Measurements from ENCODE around the gene UBE2E2. TPM values are rescaled to one million over a fixed set of nuclear protein-coding genes. Genes with fewer than 3 reads are reported as not detected.

The UBE2E2 gene
- total RNA-seq, 2 experiments from 2014 or later: 16.5 to 23.2 TPM

DNA sequence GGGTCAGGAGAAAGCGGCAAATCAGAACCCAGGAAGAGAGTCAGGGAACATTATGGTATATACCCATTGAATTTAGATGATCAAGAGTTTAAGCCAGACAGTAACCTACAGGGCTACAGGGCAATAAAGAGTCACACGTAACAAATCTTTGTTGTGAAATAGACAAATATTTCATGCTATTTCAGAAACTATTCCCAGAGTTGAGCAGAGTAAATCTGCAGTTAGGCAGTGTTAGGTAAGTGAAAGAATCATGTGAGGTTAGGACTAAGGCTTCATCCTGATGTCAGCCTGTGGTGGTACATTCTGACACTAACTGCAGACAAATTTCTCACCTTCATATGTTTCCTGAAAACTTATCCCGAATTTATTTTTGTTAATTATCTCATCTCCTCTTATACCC is 153.0 kb downstream of the UBE2E2 start:
- ChIA-PET POLR2A (no interaction called here), CTCF (no interaction called here)
- Mint-ChIP-seq H3K36me3 (ENCODE audit: low read depth) (peaks cover 2% of the 10 kb centered on the region), H3K27ac (no peak overlapping the region), H3K9me3 (no peaks in the 10 kb centered on the region), H3K4me3 (no peak overlapping the region), H3K4me1 (ENCODE audit: low read depth) (no peaks in the 10 kb centered on the region), H3K27me3 (no peaks in the 10 kb centered on the region)
- ATAC-seq (no peak), DNase-seq (no peak)
- intact Hi-C loops (cut with micrococcal nuclease): no loop called here
- TF ChIP-seq, protein P1, sequence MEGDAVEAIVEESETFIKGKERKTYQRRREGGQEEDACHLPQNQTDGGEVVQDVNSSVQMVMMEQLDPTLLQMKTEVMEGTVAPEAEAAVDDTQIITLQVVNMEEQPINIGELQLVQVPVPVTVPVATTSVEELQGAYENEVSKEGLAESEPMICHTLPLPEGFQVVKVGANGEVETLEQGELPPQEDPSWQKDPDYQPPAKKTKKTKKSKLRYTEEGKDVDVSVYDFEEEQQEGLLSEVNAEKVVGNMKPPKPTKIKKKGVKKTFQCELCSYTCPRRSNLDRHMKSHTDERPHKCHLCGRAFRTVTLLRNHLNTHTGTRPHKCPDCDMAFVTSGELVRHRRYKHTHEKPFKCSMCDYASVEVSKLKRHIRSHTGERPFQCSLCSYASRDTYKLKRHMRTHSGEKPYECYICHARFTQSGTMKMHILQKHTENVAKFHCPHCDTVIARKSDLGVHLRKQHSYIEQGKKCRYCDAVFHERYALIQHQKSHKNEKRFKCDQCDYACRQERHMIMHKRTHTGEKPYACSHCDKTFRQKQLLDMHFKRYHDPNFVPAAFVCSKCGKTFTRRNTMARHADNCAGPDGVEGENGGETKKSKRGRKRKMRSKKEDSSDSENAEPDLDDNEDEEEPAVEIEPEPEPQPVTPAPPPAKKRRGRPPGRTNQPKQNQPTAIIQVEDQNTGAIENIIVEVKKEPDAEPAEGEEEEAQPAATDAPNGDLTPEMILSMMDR (IDR thresholded peaks at IDR 0.05): no peak

DNA sequence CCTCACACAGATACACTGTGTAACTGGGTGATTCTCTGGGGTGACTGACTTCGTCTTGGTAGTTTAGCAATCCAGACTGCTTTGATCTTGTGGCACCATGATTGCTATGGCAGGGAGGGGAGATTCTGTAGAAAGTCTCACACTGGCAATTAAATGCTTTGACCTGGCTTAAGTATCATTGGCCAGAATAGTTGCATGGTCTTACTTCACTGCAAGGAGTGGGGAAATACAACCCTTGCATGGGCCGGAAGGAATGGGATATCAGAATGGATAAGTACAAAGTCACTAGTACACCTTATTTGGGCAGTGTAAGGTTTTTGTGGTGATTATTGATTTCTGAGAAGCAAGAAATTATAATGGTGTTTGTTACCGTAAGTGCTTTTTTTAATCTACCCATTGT is 153.8 kb downstream of the UBE2E2 start:
- ATAC-seq (no peak), DNase-seq (no peak)
- H3K36me3 Mint-ChIP-seq (ENCODE audit: low read depth): peaks cover 2% of the 10 kb centered on the region
- TF ChIP-seq, protein P1 (IDR thresholded peaks at IDR 0.05): no peak
- H3K27ac Mint-ChIP-seq: no peak overlapping the region
- intact Hi-C loops (cut with micrococcal nuclease): no loop called here
- H3K27me3 Mint-ChIP-seq: no peaks in the 10 kb centered on the region
- ChIA-PET POLR2A (no interaction called here), CTCF (no interaction called here)
- H3K4me1 Mint-ChIP-seq (ENCODE audit: low read depth): no peaks in the 10 kb centered on the region
- H3K4me3 Mint-ChIP-seq: no peak overlapping the region
- no peaks in the 10 kb centered on the region for H3K9me3 Mint-ChIP-seq

DNA sequence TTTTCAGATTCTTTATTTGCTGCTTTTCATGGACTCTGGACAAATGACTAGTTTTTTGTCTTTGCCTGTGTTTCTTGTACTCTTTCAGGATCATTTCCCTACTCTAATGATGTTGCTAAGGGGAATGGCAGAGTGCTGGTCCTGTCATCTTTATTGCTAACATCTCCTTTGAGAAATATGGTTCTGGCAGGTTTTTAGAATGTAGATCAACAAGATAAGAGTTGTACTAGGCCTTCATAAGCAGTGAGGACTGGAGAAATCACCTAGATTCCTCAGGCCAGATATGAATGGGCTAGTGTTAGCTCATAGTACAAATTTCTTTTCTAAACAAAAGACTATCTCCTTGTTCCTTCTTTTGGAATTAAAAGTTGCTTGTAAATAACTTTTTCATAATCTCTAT is 156.0 kb downstream of the UBE2E2 start:
- no peak for DNase-seq
- Mint-ChIP-seq H3K27me3 (no peaks in the 10 kb centered on the region), H3K9me3 (peaks cover 11% of the 10 kb centered on the region), H3K4me1 (ENCODE audit: low read depth) (no peaks in the 10 kb centered on the region), H3K36me3 (ENCODE audit: low read depth) (peaks cover 2% of the 10 kb centered on the region), H3K27ac (no peak overlapping the region), H3K4me3 (no peak overlapping the region)
- no peak for ATAC-seq
- TF ChIP-seq, protein P1 (IDR thresholded peaks at IDR 0.05): no peak
- POLR2A ChIA-PET: no interaction called here
- CTCF ChIA-PET: no interaction called here
- intact Hi-C loops (cut with micrococcal nuclease): no loop called here

DNA sequence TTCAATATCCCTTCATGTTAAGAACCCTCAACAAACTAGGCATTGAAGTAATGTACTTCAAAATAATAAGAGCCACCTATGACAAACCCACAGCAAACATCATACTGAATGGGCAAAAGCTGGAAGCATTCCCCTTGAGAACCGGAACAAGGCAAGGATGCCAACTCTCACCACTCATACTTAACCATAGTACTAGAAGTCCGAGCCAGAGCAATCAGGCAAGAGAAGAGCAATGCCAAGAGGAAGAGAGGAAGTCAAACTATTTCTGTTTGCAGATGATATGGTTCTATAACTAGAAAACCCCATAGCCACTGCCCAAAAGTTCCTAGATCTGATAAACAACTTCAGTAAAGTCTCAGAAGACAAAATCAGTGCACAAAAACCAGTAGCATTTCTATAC is 161.9 kb downstream of the UBE2E2 start:
- TF ChIP-seq, protein P1 (IDR thresholded peaks at IDR 0.05): no peak
- Mint-ChIP-seq H3K27ac (no peak overlapping the region), H3K4me1 (ENCODE audit: low read depth) (no peaks in the 10 kb centered on the region), H3K36me3 (ENCODE audit: low read depth) (no peaks in the 10 kb centered on the region), H3K4me3 (no peak overlapping the region), H3K9me3 (peaks cover 21% of the 10 kb centered on the region), H3K27me3 (no peaks in the 10 kb centered on the region)
- ChIA-PET CTCF (interaction anchor here (0.7 kb wide), 1 partner anchor 27 kb away, joined by 3 read pairs; no protein-coding TSS in a partner anchor), POLR2A (no interaction called here)
- ATAC-seq: no peak
- intact Hi-C loops (cut with micrococcal nuclease): no loop called here
- DNase-seq: no peak

DNA sequence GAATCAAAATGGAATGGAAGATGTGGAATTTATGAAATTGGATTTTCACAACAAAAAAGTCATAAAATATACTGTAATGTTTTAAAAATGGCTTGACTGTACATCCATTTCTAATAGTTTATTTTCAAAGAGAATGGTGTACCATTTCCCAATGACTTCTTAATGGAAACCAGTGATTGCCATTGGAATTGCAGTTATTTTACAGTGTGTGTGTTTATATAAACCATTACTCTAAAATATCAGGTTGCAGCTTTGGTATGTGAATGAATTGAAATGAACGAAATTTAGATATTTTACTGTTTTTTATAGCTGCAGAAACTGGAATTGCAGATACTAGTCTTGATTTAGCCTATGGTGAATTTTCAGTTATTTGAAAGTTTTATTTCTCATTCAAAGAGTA is 165.6 kb downstream of the UBE2E2 start:
- ChIA-PET CTCF (no interaction called here), POLR2A (no interaction called here)
- Mint-ChIP-seq H3K36me3 (ENCODE audit: low read depth) (no peaks in the 10 kb centered on the region), H3K4me3 (no peak overlapping the region), H3K9me3 (peaks cover 14% of the 10 kb centered on the region), H3K4me1 (ENCODE audit: low read depth) (no peaks in the 10 kb centered on the region), H3K27ac (no peak overlapping the region), H3K27me3 (no peaks in the 10 kb centered on the region)
- ATAC-seq (no peak), DNase-seq (no peak)
- TF ChIP-seq, protein P1 (IDR thresholded peaks at IDR 0.05): no peak
- intact Hi-C loops (cut with micrococcal nuclease): no loop called here
